GM12875 (cell line): ENCODE results near the gene PDE1C.

Experiments used
- H3K4me3 ChIP-seq: one replicate; pipeline ENCODE4 v1.5.1; 2011; ENCODE audit warnings: low read depth, low read length, control low read depth
- TF ChIP-seq, protein P1 (sequence below): IDR thresholded peaks from 2 replicates; pipeline ENCODE4 v1.5.1; 2011; ENCODE audit warnings: low read depth, mild to moderate bottlenecking, control low read depth, inconsistent platforms, low read length, moderate library complexity, borderline replicate concordance; ENCODE audit not compliant: insufficient read depth

PDE1C gene

DNA sequence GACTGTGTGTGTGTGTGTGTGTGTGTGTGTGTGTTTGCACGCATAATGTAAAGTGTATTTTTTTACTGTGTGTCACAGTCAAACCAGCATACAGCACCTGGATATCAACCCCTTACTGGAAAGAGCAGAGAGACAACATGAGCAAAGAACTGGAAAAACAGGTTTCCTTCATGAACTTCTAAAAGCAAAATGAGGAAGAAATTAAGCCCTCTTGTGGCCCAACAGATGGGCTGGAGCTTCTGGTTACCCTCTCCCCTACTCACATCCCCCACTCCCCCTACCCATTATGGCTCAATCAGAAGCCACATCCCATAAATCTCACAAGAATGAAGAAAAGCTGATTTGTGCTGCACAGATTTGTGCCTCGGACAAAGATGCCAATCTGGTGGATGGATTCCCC lies 36.2 kb downstream of the PDE1C start:
- TF ChIP-seq, protein P1, sequence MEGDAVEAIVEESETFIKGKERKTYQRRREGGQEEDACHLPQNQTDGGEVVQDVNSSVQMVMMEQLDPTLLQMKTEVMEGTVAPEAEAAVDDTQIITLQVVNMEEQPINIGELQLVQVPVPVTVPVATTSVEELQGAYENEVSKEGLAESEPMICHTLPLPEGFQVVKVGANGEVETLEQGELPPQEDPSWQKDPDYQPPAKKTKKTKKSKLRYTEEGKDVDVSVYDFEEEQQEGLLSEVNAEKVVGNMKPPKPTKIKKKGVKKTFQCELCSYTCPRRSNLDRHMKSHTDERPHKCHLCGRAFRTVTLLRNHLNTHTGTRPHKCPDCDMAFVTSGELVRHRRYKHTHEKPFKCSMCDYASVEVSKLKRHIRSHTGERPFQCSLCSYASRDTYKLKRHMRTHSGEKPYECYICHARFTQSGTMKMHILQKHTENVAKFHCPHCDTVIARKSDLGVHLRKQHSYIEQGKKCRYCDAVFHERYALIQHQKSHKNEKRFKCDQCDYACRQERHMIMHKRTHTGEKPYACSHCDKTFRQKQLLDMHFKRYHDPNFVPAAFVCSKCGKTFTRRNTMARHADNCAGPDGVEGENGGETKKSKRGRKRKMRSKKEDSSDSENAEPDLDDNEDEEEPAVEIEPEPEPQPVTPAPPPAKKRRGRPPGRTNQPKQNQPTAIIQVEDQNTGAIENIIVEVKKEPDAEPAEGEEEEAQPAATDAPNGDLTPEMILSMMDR: no peak
- no peak overlapping the region for H3K4me3 ChIP-seq

DNA sequence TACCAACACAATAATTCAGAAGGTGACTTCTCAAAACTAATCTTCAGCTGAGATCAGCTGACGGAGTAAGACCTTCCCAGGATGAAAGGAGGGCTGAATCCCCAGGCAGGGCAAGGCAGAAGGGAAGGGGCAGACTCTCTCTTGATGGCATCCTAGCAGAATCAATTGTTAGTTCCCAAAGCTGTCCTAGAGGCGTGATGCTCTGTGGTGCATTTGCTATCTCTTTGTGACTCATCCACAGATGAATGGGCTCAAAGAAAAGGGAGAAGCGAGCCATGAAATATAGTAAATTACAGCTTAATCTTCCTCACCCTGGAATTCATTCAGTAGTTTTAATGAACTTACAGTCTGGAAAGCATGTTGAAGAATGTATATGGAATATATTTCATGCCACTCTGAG lies 37.2 kb downstream of the PDE1C start:
- TF ChIP-seq, protein P1: no peak

DNA sequence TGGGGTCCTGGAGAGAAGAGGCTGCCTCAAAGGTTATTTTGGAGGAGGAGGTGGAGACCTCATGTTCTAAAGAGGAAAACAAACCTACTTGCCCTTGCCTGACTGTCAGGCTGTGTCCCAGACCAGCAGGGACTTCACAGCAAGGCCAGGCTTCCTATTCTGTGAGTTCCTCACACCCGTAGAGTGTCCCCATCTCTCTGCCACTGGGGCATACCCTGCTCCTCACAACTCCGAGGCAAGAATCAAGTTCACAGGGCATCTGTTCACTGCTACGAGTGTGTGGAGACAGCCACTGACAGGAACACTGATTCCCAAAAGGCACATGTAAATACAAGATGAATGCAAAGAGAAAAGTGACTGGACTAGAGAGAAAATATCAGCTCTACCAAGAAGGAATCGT lies 38.0 kb downstream of the PDE1C start:
- no peak overlapping the region for H3K4me3 ChIP-seq
- TF ChIP-seq, protein P1: no peak

More for the DNA sequence above, 37.2 kb downstream of the PDE1C start:
- no peak overlapping the region for H3K4me3 ChIP-seq

DNA sequence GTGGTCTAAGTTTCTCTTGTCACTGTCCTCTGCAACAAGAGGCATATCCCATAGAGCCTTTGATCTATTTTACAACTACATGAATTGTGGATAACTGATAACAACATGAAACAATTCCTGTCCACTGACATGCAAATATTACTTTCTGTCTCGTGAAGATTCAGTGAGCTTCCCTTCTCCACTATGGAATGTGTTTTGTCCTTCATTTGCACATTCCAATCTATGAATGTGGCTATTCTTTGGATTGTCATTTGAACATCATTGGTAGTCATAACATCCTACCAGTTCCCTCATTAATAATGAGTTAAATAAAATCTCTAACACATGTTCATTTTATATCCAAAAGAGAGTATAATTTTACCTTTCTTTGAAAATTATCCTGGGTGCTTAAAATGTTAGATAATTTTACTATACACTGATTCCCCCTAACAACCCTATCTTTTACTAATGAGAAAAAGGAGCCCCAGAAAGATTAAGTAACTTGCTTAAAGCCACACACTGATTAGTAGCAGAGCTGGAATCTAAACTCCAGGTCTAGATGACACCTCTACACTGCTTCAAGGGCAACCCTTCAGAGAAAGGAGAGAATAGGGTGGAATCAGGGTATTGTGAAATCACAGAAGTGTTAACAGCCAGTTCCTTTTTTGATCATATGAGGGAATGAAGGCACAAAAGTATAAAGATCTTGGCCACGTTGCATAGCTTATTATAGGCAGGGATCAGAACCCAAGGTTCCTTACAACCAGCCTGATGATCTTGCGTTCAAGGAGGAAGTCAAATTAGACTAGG lies 39.1 kb downstream of the PDE1C start:
- H3K4me3 ChIP-seq: no peak overlapping the region
- TF ChIP-seq, protein P1: no peak

DNA sequence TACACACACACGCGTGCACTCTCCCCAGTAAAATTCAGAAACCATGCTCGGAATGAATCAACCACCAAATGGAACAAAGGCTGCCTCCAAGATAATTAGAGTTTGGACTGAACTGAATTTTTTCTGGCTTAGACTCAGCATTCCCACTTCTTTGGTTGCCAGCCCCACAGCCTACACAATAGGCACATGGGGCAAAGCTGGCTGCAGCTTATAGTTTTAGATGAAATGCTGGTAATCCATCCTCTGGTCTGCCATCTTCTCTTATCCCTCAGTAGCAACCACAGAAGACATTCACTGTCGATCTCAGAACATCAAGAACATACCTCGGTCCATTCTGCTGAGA lies 44.2 kb downstream of the PDE1C start:
- H3K4me3 ChIP-seq: no peak overlapping the region
- TF ChIP-seq, protein P1: no peak

DNA sequence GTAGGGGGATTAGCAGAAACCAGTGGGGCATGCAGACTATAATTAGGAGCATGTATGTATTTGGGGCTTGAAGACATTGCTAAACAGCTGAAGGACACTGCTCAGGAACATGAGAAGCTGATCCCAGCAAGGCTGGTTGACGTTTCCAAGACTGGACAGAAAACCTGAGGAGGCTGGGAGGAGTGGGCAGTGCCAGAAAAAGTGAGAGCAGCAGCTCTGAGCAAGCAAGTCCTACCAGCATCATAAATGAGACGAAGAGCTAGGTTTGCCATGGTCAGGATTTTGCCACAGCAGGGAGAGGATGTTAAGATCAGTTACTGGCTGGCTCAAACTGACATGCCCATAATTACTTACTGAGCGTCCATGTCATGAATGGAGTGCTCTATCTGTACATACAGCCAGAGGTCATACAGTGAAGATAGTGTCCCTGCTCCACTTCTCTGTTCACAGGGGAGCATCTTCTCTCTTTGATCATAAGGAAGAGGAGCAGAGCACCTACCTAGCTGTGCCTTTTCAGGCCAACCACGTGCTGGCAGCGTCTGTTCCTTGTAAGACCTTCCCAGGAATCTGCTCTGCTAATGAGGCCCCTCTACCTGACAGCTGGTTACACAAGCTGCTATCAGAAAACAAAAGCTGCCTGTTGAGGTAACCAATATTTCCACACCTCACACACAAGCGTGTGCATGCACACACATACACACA lies 44.7 kb downstream of the PDE1C start:
- TF ChIP-seq, protein P1: no peak

DNA sequence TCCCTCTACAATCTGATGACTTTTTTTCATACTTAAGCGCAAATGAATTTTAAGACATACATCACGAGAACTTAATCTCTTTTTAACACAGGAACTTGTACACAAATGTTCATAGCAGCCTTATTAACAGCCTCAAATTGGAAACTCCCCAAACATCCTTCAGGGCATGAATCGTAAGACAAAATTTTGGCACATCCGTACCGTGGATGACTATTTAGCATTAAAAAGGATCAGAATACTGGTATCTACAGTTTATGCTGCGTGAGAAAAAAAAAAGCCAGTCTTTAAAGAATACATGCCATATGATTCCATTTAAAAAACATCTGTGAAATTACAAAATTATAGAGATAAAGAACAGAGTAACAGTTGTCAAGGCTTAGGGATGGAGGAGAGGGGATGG lies 46.8 kb downstream of the PDE1C start:
- no peak overlapping the region for H3K4me3 ChIP-seq
- TF ChIP-seq, protein P1: no peak

More for the DNA sequence above, 44.7 kb downstream of the PDE1C start:
- H3K4me3 ChIP-seq: no peak overlapping the region
